GM12878 (cell line): ENCODE measurements around the gene BBS1.

Experiments
- CHD4 ChIP-seq: fragments of 200-600 bp; sonication (generic); IDR thresholded peaks from 2 replicates; pipeline ENCODE4 v1.6.1; 2016; ENCODE audit warnings: mild to moderate bottlenecking
- CTCF ChIP-seq, 3 experiments: IDR thresholded peaks in 2 of 3; conservative IDR thresholded peaks in 1 of 3; 2 replicates each; pipeline ENCODE4 v1.5.1; 2011; ENCODE audit warnings: low read depth in 3 of 3, low read length in 3 of 3, mild to moderate bottlenecking in 3 of 3, control low read depth in 2 of 3, moderate library complexity in 2 of 3, inconsistent platforms in 1 of 3, mixed read lengths in 1 of 3; ENCODE audit not compliant: control insufficient read depth in 2 of 3, insufficient read depth in 1 of 3; ENCODE audit errors: extremely low read depth in 1 of 3
- DPF2 ChIP-seq: fragments of 450-650 bp; IDR thresholded peaks from 2 replicates; pipeline ENCODE4 v1.6.1; 2017; ENCODE audit warnings: mild to moderate bottlenecking
- EZH2 ChIP-seq: IDR thresholded peaks from 2 replicates; pipeline ENCODE4 v1.6.1; 2012; ENCODE audit warnings: low read depth, mild to moderate bottlenecking, control low read depth, inconsistent platforms, low read length, borderline replicate concordance; ENCODE audit not compliant: control insufficient read depth
- RAD51 ChIP-seq: fragments of 450-650 bp; IDR thresholded peaks from 2 replicates; pipeline ENCODE4 v1.6.1; 2016; ENCODE audit warnings: moderate library complexity, mild to moderate bottlenecking, inconsistent platforms
- TAF1 ChIP-seq: IDR thresholded peaks from 2 replicates; pipeline ENCODE4 v1.6.1; 2011; ENCODE audit warnings: mild to moderate bottlenecking, low read depth, low read length, borderline replicate concordance
- TCF3 ChIP-seq: IDR thresholded peaks from 2 replicates; pipeline ENCODE4 v1.6.1; 2012; ENCODE audit warnings: low read depth, mild to moderate bottlenecking, low read length, borderline replicate concordance; ENCODE audit not compliant: insufficient read depth
- ZBED1 ChIP-seq: IDR thresholded peaks from 2 replicates; pipeline ENCODE4 v1.6.1; 2016; ENCODE audit warnings: borderline replicate concordance

DNA sequence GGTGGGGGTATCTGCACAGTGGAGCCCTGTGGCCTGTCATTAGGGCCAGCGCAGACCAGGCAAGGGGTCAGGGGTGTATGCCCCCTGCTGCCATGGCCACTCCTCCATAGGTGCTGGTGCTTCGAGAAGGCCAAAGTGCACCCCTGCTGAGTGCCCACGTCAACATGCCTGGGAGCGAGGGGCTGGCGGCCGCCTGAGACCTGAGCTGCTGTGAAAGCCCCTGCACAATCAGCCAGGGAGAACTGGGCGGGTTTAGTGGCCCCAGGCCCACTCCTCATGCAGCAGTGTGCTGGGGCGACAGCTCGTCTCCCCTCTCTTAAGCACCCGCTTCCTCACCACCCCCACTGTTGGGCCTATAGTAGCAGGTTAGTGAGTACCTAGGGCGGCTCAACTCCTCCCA lies 21.4 kb downstream of the BBS1 start:
- TF ChIP-seq ZBED1 (no peak), RAD51 (no peak), DPF2 (no peak), TCF3 (no peak), EZH2 (no peak), CTCF (IDR thresholded peaks at IDR 0.05 in 2 of 3, conservative IDR thresholded peaks at IDR 0.05 in 1 of 3; ENCODE audit: control insufficient read depth in 2 of 3, extremely low read depth in 1 of 3, insufficient read depth in 1 of 3, low read depth in 3 of 3, low read length in 3 of 3) (no peak), TAF1 (no peak), CHD4 (no peak)
